HG03103 (cell line): ENCODE results near the gene FNDC3B.

Experiments used
- ATAC-seq: cut with Tn5 transposase; IDR thresholded peaks from one replicate; pipeline ENCODE4 v1.9.1; 2021; ENCODE audit warnings: low read depth; ENCODE audit not compliant: unreplicated experiment

FNDC3B gene

DNA sequence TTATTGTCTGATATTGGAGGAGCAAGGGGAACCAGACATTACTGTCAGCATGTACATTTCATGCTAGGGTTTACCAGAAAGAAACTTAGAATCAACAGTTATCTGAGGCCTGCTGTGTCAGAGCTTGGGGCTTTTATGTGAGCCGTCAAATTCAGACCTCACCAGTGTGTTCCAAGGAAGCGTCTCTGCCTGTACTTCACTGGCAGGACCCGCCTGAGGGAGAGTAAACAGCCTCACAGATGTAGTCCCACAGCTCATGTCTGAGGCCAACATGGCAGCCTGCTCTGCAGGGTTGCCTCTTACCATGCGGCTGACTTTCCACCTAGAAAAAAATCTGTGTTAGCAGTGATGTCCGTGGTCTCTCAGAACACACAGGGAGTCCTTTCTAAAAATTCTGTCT is 334.5 kb downstream of the FNDC3B start:
- no peak for ATAC-seq

DNA sequence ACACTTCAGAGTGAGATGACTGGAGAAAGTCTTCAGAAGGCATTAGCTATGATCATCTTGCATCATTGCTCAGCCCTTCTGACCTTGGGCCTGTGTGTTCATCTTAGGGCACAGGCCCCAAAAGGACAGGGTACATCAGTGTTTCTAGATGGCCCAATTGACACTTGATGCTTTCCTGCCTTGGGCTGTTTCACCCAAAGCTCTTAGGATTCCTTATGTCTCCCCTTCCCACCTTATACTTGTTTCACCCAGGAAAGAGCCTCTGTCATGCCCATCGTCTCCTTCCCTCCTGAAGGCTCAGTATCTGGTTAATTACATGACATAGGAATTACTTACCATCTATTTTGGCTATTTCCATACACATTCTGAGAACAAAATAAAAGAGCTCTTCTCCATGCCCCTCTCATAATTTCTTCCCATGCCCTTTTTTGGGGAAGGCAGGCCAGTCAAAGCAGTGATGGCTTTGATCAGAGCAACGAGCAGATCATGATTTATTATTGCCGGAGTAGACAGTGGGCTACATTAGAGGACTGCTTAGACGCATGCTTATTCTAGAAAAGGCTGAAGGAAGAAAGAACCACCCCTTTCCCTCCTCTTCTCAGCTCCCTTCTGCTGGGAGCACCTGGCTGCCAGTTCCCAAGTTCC is 335.9 kb downstream of the FNDC3B start:
- ATAC-seq, result no peak

DNA sequence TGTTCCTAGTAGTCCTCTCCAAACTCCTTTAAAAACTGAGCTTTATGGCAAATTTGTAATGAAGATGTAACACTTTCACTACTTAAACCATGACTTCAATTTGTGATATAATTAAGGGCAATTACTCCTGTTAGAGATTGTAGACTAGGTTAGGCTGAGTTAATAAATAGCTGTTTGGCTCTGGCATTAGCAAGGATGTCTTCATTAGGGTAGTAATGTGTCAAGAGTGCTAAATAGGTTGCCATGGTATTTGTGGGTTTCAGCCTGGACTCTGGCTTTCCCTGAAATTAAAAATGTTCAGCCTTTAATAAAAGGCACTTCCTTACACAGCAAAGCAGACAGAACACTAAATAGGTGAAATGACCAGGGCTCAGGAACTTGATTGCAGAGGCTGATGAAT is 337.0 kb downstream of the FNDC3B start:
- ATAC-seq, result no peak

DNA sequence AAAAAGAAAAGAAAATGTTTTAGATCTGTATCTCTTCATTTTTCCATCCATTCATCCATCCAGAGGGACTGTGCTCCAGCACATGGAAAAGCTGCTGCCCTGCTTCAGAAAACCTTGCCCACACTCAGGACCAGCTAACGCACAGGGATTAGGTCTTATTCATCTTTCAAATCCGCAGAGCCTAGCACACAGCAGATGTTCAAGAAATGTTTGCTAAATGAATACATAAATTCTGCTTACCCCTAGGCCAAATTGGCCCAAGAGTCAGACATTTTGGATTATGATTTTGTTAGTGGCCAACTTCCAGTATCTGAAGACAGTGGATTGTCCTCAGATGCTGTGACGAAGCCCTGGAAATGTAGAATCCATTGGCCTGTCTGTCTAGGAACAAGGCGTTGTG is 337.5 kb downstream of the FNDC3B start:
- no peak for ATAC-seq

DNA sequence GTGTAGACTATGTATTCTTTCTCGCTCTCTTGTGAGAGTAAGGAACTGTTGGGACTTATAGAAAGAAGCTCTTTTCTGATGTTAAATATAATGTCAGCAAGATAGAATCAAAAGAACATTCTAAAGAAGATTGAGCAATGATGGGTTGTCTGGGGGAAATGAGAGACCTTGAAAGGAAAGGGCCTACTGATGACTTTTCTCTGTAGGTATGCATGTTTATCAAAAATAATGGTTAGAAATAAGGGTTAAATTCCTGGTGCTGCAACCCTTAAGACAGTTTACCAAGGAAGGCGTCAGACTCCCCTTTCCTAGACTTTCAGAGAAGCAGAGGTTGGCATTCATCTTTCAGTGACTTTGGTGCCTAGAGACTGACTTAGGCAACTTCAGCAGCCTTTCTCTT is 339.1 kb downstream of the FNDC3B start:
- ATAC-seq, result no peak

DNA sequence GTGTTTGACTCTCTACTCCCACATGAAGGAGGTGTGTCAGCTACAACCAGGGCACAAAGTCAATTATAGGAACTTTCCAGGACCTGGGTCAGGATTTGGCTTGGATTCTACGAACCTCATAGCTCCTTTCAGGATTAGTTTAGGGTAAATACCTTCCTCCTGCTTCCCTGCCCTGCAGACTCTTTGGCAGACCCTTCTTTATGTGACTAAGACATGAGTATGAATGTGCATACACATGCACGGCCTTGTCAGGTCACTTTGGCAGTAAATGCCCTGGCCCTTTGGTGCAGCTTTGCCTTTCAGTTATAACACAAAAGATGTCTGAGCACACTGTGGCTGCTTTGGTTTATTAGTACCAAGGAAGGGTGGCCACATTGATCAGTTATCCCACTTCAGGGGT is 340.0 kb downstream of the FNDC3B start:
- ATAC-seq, result no peak

DNA sequence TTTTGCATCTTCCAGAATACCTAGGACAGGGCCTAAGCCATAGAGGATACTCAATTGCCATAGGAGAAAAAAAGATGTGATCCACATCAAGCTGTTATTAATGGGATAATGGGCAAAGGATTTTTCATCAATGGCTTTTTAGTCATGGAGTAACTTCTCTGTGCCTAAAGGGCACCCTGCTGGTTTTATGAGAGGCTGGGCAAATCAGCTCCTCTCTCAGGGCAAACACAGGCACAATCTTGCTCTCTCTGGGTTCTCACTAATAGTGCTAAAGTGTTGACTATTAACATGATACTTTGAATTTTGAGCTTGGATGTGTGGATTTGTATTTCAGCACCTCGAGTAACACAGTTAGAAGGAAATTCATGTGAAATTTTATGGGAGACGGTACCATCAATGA is 341.3 kb downstream of the FNDC3B start:
- no peak for ATAC-seq

DNA sequence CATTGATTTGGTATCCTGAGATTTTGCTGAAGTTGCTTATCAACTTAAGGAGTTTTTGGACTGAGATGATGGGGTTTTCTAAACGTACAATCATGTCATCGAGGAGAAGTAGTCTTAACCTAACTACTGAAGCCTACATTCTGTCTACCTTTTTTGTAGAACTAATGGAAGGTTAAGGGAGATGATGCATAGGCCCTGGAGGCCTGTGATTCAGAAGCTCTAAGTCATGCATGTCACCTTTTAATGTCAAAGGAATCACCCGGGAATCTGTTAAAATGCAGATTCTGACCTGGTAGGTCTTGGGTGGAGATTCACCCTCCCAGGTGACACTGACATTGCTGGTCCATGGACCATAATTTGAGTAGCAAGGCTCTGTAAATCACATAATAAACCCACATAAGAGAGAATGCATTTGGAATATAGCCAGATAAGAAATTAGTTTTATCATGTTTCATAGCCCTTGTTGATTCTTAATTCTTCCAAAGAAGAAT is 344.0 kb downstream of the FNDC3B start:
- no peak for ATAC-seq

DNA sequence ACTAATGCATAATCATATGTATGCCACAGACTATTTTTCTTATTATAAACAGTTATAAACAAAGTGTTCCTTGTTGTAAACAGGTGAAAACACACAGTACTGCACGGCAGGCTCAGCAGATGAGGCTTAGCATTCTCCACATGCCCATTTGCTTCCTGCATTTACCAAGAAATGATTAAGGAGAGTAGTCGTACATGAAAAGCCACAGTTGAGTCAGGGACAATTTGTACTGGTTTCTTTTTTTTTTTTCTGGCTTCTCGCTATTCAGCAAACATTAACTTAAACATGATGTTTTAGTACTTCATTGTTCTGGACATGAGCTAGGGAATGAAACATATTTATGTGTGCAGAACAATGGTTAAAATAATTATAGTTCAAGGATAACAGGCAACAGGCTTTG is 345.5 kb downstream of the FNDC3B start:
- ATAC-seq, result no peak

DNA sequence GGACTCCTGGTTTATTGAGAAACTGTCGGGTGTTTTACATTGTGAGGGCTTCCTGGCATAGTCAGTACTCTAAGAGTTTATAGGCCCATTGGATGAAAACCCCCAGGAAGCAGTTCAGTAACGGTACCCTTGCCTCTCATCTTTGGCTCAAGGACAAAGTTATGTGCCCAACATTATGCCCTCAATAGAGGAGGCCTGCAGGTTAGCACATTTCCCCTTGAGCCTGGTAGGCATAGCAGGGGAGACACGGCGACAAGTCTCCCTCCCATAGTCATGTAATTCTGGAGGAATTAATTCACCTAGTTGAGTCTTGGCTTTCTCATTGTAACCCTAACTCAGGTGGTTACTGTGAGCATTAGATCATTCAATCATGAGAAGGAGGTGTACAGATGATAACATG is 348.4 kb downstream of the FNDC3B start:
- ATAC-seq, result no peak

DNA sequence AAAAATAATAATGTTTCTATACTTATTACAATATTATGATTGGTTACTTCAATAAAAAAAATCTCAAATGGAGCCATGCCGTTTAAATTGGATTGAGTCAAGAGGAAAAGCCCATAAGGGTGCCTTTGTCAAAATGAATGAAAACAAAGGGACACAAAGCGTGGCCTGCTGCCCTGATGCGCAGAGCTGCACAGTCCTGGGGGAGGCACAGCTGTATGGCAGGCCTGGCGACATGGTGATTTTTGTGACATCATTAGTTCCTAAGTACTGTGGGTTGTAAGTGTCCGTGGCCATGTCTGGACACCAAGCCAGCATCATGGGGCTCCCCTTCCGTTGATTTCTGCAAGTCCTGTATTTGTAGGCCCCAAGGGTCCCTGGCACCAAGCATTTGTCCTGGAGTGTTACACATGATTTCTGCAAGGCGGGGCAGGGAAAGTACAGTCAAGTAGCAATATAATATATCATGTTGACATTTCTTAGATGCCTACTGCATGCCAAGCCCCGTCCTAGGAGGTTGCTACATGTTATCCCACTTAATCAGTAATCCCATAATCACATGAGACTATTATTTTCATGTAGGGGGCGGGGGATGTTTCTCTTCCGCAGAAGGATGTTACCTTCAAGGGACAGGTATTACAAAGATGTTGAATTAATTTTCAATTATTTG is 349.2 kb downstream of the FNDC3B start:
- no peak for ATAC-seq

DNA sequence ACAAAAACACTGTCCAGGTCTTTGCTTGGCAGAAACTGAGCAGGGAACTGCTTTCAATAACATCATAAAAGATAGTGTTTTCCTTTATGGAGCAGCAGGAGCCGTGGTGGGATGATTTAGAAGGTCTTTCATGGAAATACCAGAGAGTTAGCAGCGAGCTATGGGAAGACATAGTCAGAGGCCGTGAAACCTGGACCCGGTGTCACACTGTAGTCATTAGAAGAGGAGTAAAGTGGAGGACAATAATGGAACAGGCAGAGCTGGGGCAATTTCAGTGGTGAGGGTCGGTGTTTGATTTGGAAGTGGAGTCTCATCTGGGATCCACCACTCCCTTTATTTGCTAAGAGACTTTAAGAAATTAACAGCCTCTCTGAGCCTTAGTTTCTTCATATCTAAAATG is 351.4 kb downstream of the FNDC3B start:
- ATAC-seq, result no peak

DNA sequence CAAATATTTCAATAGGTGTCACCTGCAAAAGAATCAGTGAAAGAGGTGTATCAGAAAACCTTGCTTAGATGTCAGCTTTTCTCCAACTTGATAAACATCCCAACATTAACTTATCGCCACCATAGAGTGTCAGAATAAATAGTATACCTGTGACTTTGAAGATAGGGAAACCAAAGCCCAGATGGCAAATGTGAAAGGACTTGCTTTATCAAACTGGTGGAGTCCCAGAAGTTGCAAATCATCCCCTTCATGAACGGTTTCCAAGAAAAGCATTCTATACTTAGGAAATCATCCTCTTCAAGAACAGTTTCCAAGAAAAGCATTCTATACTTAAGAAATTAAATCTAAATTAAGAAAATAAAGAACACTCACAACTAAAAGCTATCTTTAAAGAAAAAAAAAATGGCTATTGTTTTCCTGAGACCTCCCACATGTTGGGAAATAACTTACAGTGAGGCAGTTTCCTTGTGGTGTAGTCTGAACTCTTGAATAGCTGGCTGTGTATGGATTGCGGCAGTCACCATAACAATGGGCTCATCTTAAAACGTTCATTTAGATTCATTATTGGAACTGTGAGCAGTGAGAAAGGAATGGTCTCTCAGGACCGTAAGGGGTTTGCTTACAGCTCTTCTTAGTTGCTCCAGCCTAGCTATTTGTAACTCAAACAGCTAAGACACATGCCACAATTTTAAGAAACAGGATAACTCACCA is 352.4 kb downstream of the FNDC3B start:
- ATAC-seq, result no peak

DNA sequence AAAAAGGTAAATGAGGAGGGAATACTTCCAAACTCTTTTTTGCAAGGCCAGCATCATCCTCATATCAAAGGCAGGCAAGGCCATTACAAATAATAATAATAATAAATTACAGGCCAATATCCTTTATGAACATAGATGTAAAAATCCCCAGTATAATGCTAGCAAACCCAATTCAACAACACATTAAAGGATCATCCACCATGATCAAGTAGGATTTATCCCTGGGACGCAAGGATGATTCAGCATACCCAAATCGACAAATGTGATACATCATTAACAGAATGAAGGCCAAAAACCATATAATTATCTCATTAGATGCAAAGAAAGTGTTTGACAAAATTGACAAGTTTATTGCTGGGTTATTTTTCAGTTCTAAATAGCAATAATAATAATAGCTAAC is 355.3 kb downstream of the FNDC3B start:
- ATAC-seq, result no peak

DNA sequence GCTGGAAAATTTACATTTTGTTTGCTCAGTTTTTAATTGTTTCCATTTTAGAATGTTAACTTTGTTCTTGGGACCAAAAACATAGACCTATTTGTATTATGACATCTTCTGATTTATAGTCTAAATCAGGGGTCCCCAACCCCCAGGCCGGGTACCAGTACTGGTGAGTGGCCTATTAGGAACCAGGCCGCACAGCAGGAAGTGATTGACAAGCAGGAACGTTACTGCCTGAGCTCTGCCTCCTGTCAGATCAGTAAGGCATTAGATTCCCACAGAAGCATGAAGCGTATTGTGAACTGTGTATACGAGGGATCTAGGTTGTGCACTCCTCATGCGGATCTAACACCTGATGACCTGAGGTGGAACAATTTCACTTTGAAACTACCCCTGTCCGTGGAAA is 357.0 kb downstream of the FNDC3B start:
- no peak for ATAC-seq

DNA sequence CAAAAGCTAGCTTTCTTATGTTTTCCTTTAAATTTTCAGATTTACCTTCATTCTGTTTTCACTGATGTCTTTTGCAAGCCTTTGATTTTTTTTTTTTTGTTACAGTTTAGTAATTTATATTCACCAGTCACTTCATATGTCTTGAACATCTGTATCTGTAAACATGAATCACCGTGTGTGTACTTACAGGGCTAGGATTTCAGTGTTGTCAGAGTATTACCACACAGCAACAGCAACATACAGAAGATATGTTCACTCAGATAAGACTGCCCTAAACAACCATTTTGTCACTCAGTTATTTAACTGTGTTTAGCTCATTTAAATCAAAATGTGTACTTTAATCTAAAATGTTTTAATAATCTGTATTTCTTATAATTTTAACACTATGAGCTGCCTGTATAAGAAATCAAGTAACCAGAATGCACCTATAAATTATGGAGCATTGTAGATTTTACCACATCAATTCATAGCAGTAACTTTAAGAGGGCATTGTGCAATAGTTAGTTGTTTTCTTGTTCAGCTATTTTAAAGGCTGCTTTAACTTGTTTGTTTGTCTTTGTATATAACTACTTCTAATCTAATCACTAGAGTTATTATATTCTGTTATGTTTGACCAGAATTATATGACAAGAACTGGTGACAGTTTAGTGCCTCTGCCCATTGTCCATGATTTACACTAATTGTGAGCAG is 358.5 kb downstream of the FNDC3B start:
- ATAC-seq, result no peak

DNA sequence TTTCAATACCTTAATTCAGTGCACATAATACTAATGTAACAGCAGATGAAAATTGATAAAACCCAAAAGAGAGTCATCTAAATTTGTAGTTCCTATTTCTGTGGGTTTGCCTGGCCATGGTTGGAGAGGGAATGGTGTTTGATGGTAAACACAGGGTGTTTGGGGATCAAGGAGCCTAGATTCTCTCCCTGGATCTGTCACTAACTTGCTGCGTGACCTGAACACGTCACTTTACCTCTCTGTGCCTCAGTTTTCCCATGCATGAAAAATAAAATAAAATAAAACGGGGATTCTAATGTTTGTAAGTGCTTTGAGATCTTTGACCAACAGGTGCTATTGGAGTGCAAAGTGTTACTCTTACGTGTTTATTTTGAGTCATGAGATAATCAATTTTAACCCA is 359.1 kb downstream of the FNDC3B start:
- ATAC-seq, result no peak

DNA sequence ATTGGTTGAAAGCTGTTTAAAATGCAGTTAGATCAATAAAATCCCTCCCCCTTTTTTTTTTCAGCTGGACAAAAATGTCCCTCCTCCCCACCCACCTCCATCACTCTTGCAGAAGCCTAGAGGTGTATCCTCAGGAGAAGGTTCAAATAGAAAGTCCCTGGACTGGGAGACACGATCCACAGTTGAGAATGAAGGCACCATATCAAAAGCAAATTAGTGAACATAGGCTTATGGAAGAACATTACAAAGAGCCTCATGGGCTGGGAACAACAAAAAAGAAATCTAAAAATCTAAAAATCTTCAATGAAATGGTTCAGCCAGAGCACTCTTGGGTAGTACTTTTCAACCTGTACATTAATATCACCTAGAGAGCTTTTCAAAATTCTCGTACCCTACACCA is 362.7 kb downstream of the FNDC3B start:
- no peak for ATAC-seq

DNA sequence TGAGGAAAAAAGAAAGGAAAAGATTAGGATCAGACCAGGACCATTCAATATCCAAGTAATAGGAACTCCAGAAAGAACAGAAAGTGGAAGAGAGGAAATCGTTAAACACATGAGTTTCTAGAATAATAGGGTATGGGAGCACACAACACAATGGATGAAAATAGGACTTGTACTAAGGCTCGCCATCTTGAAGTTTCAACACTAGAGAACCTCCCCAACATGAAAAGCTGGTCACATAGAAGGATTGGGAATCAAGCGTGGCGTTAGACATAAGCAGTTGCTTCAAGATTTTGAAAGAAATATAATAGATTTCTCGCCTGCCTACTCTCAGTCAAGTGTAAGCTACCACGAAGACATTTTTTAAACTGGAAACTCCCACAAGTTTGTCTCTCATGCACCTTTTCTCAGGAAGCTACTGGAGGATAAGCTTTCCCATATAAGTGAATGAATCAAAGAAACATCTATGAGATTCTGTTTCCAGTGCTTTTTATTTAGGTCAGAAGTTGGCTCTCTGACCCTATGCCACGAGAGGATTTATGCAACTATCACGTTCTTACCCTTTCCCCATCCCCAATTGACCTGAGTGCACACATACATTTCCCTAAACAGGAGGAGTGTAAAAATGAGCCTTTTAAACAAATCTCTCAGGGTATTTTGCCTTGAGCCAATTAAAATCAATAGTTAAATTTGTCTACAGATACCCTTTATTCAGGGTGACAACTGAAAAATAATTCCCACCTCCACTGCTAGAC is 363.7 kb downstream of the FNDC3B start:
- ATAC-seq, result no peak

DNA sequence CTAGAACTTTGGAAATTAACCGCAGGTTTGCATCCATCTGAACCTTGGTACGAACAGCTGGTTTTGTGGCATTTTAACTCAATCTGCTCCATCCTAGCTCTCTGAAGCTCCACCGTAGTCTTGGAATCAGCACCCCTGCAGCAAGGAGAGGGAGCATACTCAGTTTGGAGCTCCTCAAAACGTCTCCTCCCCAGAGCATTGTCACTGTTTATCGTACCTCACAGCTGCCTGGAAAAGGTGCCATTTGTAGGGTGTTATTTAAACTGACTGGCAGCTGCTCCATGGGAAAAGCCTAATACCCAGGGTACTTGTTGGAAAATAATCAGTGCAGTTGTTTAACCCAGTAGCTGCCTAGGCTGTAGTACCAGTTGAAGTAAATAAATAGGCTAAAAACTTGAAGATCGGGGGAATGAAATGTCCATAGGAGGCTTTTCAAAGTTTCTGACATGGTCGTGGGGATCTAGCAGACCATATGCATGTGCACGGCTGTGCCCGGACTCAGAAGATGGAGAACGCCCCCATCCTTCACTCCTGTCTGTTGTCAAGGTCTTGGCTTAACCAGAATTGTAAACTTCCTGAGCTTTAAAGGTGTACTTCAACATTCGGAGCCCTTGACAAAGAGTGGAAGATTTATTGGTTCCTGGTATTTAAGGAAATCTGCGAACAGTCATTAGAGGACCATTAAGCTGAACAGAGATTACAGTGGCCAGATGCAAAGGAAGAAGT is 365.0 kb downstream of the FNDC3B start:
- ATAC-seq, result no peak
